Uterus (tissue), 2 donors: Measurements from ENCODE around the gene CNTNAP5.

Source experiments
- POLR2A ChIP-seq, 2 donors: fragments of 450-650 bp; IDR thresholded peaks; one replicate each; pipeline ENCODE4 v1.6.1; 2016; ENCODE audit warnings: antibody characterized with exemption in 2 of 2, mild to moderate bottlenecking in 1 of 2, moderate library complexity in 1 of 2
- TF ChIP-seq, protein P1 (sequence below), 4 experiments: fragments of 200-600 bp in 2 of 4; fragments of 450-650 bp in 2 of 4; sonication (generic) in 2 of 4; IDR thresholded peaks; one replicate each; pipeline ENCODE4 v1.5.1; 2016 to 2019; ENCODE audit warnings: antibody characterized with exemption in 4 of 4, mild to moderate bottlenecking in 2 of 4, moderate library complexity in 1 of 4

- TF ChIP-seq, protein P1, sequence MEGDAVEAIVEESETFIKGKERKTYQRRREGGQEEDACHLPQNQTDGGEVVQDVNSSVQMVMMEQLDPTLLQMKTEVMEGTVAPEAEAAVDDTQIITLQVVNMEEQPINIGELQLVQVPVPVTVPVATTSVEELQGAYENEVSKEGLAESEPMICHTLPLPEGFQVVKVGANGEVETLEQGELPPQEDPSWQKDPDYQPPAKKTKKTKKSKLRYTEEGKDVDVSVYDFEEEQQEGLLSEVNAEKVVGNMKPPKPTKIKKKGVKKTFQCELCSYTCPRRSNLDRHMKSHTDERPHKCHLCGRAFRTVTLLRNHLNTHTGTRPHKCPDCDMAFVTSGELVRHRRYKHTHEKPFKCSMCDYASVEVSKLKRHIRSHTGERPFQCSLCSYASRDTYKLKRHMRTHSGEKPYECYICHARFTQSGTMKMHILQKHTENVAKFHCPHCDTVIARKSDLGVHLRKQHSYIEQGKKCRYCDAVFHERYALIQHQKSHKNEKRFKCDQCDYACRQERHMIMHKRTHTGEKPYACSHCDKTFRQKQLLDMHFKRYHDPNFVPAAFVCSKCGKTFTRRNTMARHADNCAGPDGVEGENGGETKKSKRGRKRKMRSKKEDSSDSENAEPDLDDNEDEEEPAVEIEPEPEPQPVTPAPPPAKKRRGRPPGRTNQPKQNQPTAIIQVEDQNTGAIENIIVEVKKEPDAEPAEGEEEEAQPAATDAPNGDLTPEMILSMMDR (IDR thresholded peaks at IDR 0.05): no peak
- TF ChIP-seq POLR2A (IDR thresholded peaks at IDR 0.05): no peak
Measured at GRCh38 chr2:124652099-124652498, 627.0 kb downstream of the CNTNAP5 start.
